C1 segment of cervical spinal cord (tissue), 14 donors: ENCODE results near the gene NFIA.
A peak's percentile ranks its signal among the peaks of the same experiment; 100 is the strongest.

ENCODE experiments used
- DNase-seq, 14 donors: peaks; one replicate each; lab custom pipeline; 2025; lab: John Stamatoyannopoulos, UW

NFIA gene

GRCh38 chr1:61294930-61295329 is 212.6 kb downstream of the NFIA start:
- DNase-seq: no peak

- DNase-seq: no peak
Measured at GRCh38 chr1:61295818-61296537, 213.6 kb downstream of the NFIA start.

- DNase-seq: no peak
Measured at GRCh38 chr1:61297887-61298286, 215.5 kb downstream of the NFIA start.

GRCh38 chr1:61299463-61299862 is 217.1 kb downstream of the NFIA start:
- DNase-seq: no peak

GRCh38 chr1:61300899-61301298 is 218.5 kb downstream of the NFIA start:
- DNase-seq: no peak

- no peak for DNase-seq
Measured at GRCh38 chr1:61301824-61302657, 219.7 kb downstream of the NFIA start.

GRCh38 chr1:61307422-61308142 is 225.2 kb downstream of the NFIA start:
- no peak for DNase-seq

- no peak for DNase-seq
Measured at GRCh38 chr1:61310057-61310456, 227.7 kb downstream of the NFIA start.

- DNase-seq: no peak
Measured at GRCh38 chr1:61310538-61310937, 228.2 kb downstream of the NFIA start.

GRCh38 chr1:61313906-61314422 is 231.6 kb downstream of the NFIA start:
- no peak for DNase-seq

GRCh38 chr1:61315011-61315410 is 232.7 kb downstream of the NFIA start:
- no peak for DNase-seq

- no peak for DNase-seq
Measured at GRCh38 chr1:61316493-61316892, 234.1 kb downstream of the NFIA start.

GRCh38 chr1:61318319-61319125 is 236.2 kb downstream of the NFIA start:
- DNase-seq: peak in 1 of 14 donors; percentile 35

GRCh38 chr1:61320575-61320974 is 238.2 kb downstream of the NFIA start:
- no peak for DNase-seq

- no peak for DNase-seq
Measured at GRCh38 chr1:61322008-61322744, 239.8 kb downstream of the NFIA start.

- no peak for DNase-seq
Measured at GRCh38 chr1:61322769-61323168, 240.4 kb downstream of the NFIA start.

- no peak for DNase-seq
Measured at GRCh38 chr1:61323681-61324328, 241.4 kb downstream of the NFIA start.

- no peak for DNase-seq
Measured at GRCh38 chr1:61326713-61327112, 244.4 kb downstream of the NFIA start.

- DNase-seq: no peak
Measured at GRCh38 chr1:61327436-61327835, 245.1 kb downstream of the NFIA start.

- DNase-seq: no peak
Measured at GRCh38 chr1:61329556-61329955, 247.2 kb downstream of the NFIA start.
